ENCODE data around the gene PLCXD3. TPM values are rescaled to one million over a fixed set of nuclear protein-coding genes. Genes with fewer than 3 reads are reported as not detected.

The PLCXD3 gene
- total and polyA plus RNA-seq, 2 of the 4 experiments (the other 2 are of a cell fraction) = under 0.01 to 0.02 TPM

DNA sequence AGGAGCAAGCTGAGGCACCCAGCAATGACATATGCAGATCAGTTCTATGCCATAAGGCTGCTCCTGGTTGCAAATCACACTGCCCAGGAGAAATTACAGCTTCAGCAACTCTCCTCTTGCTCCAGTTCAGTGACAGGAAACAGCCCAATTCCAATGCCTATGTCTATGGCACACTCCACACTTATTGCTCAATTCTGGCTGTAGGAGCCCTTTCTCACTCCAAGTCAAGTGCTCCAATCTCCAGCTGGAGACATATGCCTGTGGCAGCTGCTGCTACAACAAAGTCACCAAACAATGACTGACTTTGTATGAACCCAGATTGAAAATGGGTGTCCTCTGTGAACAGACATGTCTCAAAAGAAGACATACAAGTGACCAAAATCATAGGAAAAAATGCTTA, 31.8 kb upstream of the PLCXD3 start:
- H3K4me1 ChIP-seq (ENCODE audit: control insufficient read depth, insufficient read depth, low read length) = no peaks in the 10 kb centered on the region
- no peak overlapping the region for H3K14ac ChIP-seq (replicated peaks; ENCODE audit: low read depth, low read length)
- H2AK5ac ChIP-seq (ENCODE audit: low read depth, low read length) = no peak overlapping the region
- no peaks in the 10 kb centered on the region for H3K9me3 ChIP-seq (ENCODE audit: control insufficient read depth, insufficient read depth, low read length)
- no peak overlapping the region for H3K23ac ChIP-seq (ENCODE audit: low read depth, low read length)
- no peak overlapping the region for H3K4ac ChIP-seq (ENCODE audit: low read depth, low read length)
- no peak overlapping the region for H2AK9ac ChIP-seq (replicated peaks; ENCODE audit: low read depth, low read length, poor library complexity)
- DNase-seq (no peak), ATAC-seq (ENCODE audit: low read depth) (no peak)
- TF ChIP-seq MXI1 (IDR thresholded peaks at IDR 0.05; ENCODE audit: borderline replicate concordance, low read depth, low read length) (no peak), CEBPB (IDR thresholded peaks at IDR 0.05; ENCODE audit: low read depth, low read length) (no peak), RAD21 (IDR thresholded peaks at IDR 0.05; ENCODE audit: low read length) (no peak), NFE2L2 (IDR thresholded peaks at IDR 0.05; ENCODE audit: low read depth, low read length) (no peak), MAZ (IDR thresholded peaks at IDR 0.05; ENCODE audit: borderline replicate concordance, low read depth, low read length) (no peak), MAFK (IDR thresholded peaks at IDR 0.05; ENCODE audit: low read depth, low read length) (no peak), SMC3 (IDR thresholded peaks at IDR 0.05; ENCODE audit: low read depth, low read length) (no peak), FOS (IDR thresholded peaks at IDR 0.05; ENCODE audit: low read depth, low read length) (no peak), RCOR1 (IDR thresholded peaks at IDR 0.05; ENCODE audit: insufficient replicate concordance, low read length) (no peak)
- TF ChIP-seq, protein P1, sequence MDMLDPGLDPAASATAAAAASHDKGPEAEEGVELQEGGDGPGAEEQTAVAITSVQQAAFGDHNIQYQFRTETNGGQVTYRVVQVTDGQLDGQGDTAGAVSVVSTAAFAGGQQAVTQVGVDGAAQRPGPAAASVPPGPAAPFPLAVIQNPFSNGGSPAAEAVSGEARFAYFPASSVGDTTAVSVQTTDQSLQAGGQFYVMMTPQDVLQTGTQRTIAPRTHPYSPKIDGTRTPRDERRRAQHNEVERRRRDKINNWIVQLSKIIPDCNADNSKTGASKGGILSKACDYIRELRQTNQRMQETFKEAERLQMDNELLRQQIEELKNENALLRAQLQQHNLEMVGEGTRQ (IDR thresholded peaks at IDR 0.05; ENCODE audit: low read depth, low read length) = no peak
- H4K91ac ChIP-seq (ENCODE audit: insufficient read depth, low read depth, low read length) = no peak overlapping the region
- no peak overlapping the region for H3K9ac ChIP-seq (ENCODE audit: low read depth, low read length)
- H4K20me1 ChIP-seq (ENCODE audit: insufficient read depth, low read length) = no peaks in the 10 kb centered on the region
- POLR2A ChIA-PET (ENCODE audit: unreplicated experiment) = no interaction called here
- H2BK15ac ChIP-seq (ENCODE audit: low read depth, low read length) = no peak overlapping the region
- H2BK5ac ChIP-seq (ENCODE audit: low read depth, low read length, poor library complexity, severe bottlenecking) = no peak overlapping the region
- H2AFZ ChIP-seq (replicated peaks; ENCODE audit: low read length, poor library complexity) = no peak overlapping the region
- no peak overlapping the region for H4K8ac ChIP-seq (ENCODE audit: low read depth in 2 of 2, low read length in 2 of 2)
- CTCF ChIA-PET = interaction anchor here (1.5 kb wide), 1 partner anchor 12 kb away, joined by 3 read pairs; no protein-coding TSS in a partner anchor
- H3K4me2 ChIP-seq (ENCODE audit: low read depth, low read length) = no peak overlapping the region
- H3K18ac ChIP-seq (ENCODE audit: low read depth, low read length) = no peak overlapping the region
- no peak overlapping the region for H2BK120ac ChIP-seq (ENCODE audit: low read depth, low read length)
- dilution Hi-C loops (cut with HindIII; ENCODE audit: low sequenced_read_pairs, unreplicated experiment) = no loop called here
- H3K27ac ChIP-seq (ENCODE audit: insufficient read depth, low read length) = no peak overlapping the region
- intact Hi-C loops (cut with micrococcal nuclease) = no loop called here
- H3K36me3 ChIP-seq (ENCODE audit: control insufficient read depth, insufficient read depth, low read length) = no peaks in the 10 kb centered on the region
- in situ Hi-C loops (cut with MboI; ENCODE audit: low sequenced_read_pairs) = no loop called here
- no peak overlapping the region for H4K5ac ChIP-seq (ENCODE audit: low read depth, low read length)
- H3K56ac ChIP-seq (ENCODE audit: extremely low read depth, insufficient read depth, low read length) = no peak overlapping the region
- no peak overlapping the region for H3K4me3 ChIP-seq (ENCODE audit: insufficient read depth, low read depth, low read length)
- no peaks in the 10 kb centered on the region; the same call in 1 of the 2 replicates for H3K27me3 ChIP-seq (ENCODE audit: control insufficient read depth, insufficient read depth, low read length)
- no TSS peak for BruUV-seq (replicated peaks)
- H2BK20ac ChIP-seq (ENCODE audit: low read depth, low read length) = no peak overlapping the region
- no peaks in the 10 kb centered on the region for H3K9me1 ChIP-seq (ENCODE audit: insufficient read depth, low read length)
- no peaks in the 10 kb centered on the region for H3K79me1 ChIP-seq (ENCODE audit: low read depth in 1 of 2, low read length in 2 of 2)

Measured in IMR-90 (cell line).